ENCODE results near the gene PXK. TPM values are rescaled to one million over a fixed set of nuclear protein-coding genes. Genes with fewer than 3 reads are reported as not detected.
A peak's percentile ranks its signal among the peaks of the same experiment; 100 is the strongest.

The PXK gene
- total RNA-seq, 1 donor from 2014 or later, result 14.3 TPM

- H2AFZ ChIP-seq (replicated peaks), result no peak overlapping the region
- no peaks in the 10 kb centered on the region for H3K36me3 ChIP-seq
- H3K9me3 ChIP-seq (ENCODE audit: low read depth), result no peaks in the 10 kb centered on the region
- H3K4me1 ChIP-seq, result peaks cover 17% of the 10 kb centered on the region
- DNase-seq (ENCODE audit: low spot score), result no peak
- H3K27ac ChIP-seq, result no peak overlapping the region
- Mint-ChIP-seq H3K4me1 (peaks cover 36% of the 10 kb centered on the region), H3K4me3 (no peak overlapping the region), H3K36me3 (no peaks in the 10 kb centered on the region), H3K9me3 (no peaks in the 10 kb centered on the region), H3K27me3 (ENCODE audit: insufficient read depth, low read depth) (peaks cover 3% of the 10 kb centered on the region), H3K27ac (no peak overlapping the region)
- no peak overlapping the region for H3K4me3 ChIP-seq
- H3K4me2 ChIP-seq, result no peak overlapping the region
- TF ChIP-seq EZH2phosphoT487 (IDR thresholded peaks at IDR 0.05) (no peak), EZH2 (IDR thresholded peaks at IDR 0.05) (no peak)
- TF ChIP-seq, protein P1, sequence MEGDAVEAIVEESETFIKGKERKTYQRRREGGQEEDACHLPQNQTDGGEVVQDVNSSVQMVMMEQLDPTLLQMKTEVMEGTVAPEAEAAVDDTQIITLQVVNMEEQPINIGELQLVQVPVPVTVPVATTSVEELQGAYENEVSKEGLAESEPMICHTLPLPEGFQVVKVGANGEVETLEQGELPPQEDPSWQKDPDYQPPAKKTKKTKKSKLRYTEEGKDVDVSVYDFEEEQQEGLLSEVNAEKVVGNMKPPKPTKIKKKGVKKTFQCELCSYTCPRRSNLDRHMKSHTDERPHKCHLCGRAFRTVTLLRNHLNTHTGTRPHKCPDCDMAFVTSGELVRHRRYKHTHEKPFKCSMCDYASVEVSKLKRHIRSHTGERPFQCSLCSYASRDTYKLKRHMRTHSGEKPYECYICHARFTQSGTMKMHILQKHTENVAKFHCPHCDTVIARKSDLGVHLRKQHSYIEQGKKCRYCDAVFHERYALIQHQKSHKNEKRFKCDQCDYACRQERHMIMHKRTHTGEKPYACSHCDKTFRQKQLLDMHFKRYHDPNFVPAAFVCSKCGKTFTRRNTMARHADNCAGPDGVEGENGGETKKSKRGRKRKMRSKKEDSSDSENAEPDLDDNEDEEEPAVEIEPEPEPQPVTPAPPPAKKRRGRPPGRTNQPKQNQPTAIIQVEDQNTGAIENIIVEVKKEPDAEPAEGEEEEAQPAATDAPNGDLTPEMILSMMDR (IDR thresholded peaks at IDR 0.05), result no peak
- H3F3A ChIP-seq (ENCODE audit: low read depth), result peaks cover 20% of the 10 kb centered on the region
- H3K79me2 ChIP-seq (ENCODE audit: low read depth), result no peaks in the 10 kb centered on the region
- H3K27me3 ChIP-seq, result no peaks in the 10 kb centered on the region
- H3K9ac ChIP-seq, result no peak overlapping the region
- no peaks in the 10 kb centered on the region for H4K20me1 ChIP-seq (ENCODE audit: low read depth)
Observed at GRCh38 chr3:58466899-58467563, 134.3 kb downstream of the PXK start.

DNA sequence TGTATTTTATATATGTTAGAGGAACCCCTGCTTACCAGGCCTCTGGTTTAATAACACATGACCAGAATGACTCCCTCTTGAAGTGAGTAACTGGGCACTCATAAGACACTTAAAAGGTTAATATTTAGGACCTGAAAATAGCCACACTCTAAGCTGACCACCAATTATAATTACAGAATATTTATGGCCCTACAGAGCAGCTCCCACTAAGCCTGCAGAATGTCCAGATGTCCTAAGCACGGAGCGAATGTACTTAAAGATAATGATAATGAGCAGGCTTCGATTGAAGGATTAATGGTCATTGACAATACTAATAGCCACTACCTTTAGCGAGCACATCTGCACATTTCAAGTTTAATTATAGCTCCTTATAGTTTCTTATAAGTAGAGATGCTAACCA lies 136.4 kb downstream of the PXK start:
- Histone ChIP-seq H3K4me3 (no peak overlapping the region), H3K36me3 (no peaks in the 10 kb centered on the region), H2AFZ (replicated peaks) (no peak overlapping the region), H3K4me2 (no peak overlapping the region), H3K27ac (no peak overlapping the region), H3F3A (ENCODE audit: low read depth) (peaks cover 11% of the 10 kb centered on the region), H3K27me3 (no peaks in the 10 kb centered on the region), H3K9me3 (ENCODE audit: low read depth) (no peaks in the 10 kb centered on the region), H4K20me1 (ENCODE audit: low read depth) (no peaks in the 10 kb centered on the region), H3K79me2 (ENCODE audit: low read depth) (no peaks in the 10 kb centered on the region), H3K4me1 (peaks cover 17% of the 10 kb centered on the region), H3K9ac (no peak overlapping the region)
- Mint-ChIP-seq H3K4me1 (peaks cover 37% of the 10 kb centered on the region), H3K27me3 (ENCODE audit: insufficient read depth, low read depth) (peaks cover 3% of the 10 kb centered on the region), H3K27ac (no peak overlapping the region), H3K4me3 (no peak overlapping the region), H3K9me3 (no peaks in the 10 kb centered on the region), H3K36me3 (no peaks in the 10 kb centered on the region)
- TF ChIP-seq, protein P1 (IDR thresholded peaks at IDR 0.05), result no peak
- DNase-seq (ENCODE audit: low spot score), result no peak

GRCh38 chr3:58470363-58471024 lies 137.8 kb downstream of the PXK start:
- no peak overlapping the region for H3K27ac ChIP-seq
- no peak overlapping the region for H3K9ac ChIP-seq
- H3F3A ChIP-seq (ENCODE audit: low read depth), result peaks cover 11% of the 10 kb centered on the region
- no peaks in the 10 kb centered on the region for H3K27me3 ChIP-seq
- peak; percentile 44 for DNase-seq (ENCODE audit: low spot score)
- H3K36me3 ChIP-seq, result no peaks in the 10 kb centered on the region
- H4K20me1 ChIP-seq (ENCODE audit: low read depth), result no peaks in the 10 kb centered on the region
- H2AFZ ChIP-seq (replicated peaks), result no peak overlapping the region
- Mint-ChIP-seq H3K27ac (peak overlapping the region; percentile 99), H3K9me3 (no peaks in the 10 kb centered on the region), H3K27me3 (ENCODE audit: insufficient read depth, low read depth) (peaks cover 5% of the 10 kb centered on the region), H3K4me3 (peak overlapping the region; percentile 50), H3K36me3 (no peaks in the 10 kb centered on the region), H3K4me1 (peaks cover 49% of the 10 kb centered on the region)
- TF ChIP-seq EZH2phosphoT487 (IDR thresholded peaks at IDR 0.05), result no peak
- no peak overlapping the region for H3K4me3 ChIP-seq
- peaks cover 17% of the 10 kb centered on the region for H3K4me1 ChIP-seq
- H3K4me2 ChIP-seq, result peak overlapping the region; percentile 42
- no peaks in the 10 kb centered on the region for H3K9me3 ChIP-seq (ENCODE audit: low read depth)
- H3K79me2 ChIP-seq (ENCODE audit: low read depth), result no peaks in the 10 kb centered on the region
